GM12878 (cell line): ENCODE data around the gene AKT3. TPM values are rescaled to one million over a fixed set of nuclear protein-coding genes. Genes with fewer than 3 reads are reported as not detected.

Experiments used
- ATAC-seq: fragments of 200-7000 bp; cut with Tn5 transposase; 3 replicates; pipeline ENCODE4 v1.9.1; 2020; ENCODE audit warnings: mild to moderate bottlenecking, moderate library complexity
- BruUV-seq: library from RNA; stranded (reverse); fragments of 400-500 nt; replicated peaks from 2 replicates; lab custom pipeline; 2021; lab: Mats Ljungman, UMichigan
- CTCF ChIA-PET: fragments of 300-600 bp; sonication (Branson Sonifier 250); formaldehyde crosslinking; extraction: SDS; loops from one replicate; lab custom pipeline; 2021; ENCODE audit warnings: inconsistent platforms; lab: Yijun Ruan, JAX
- POLR2A ChIA-PET: fragments of 350-600 bp; formaldehyde crosslinking; extraction: SDS; loops from one replicate; lab custom pipeline; 2021; ENCODE audit warnings: inconsistent platforms; lab: Charles Lee
- RAD21 ChIA-PET: fragments of 300-600 bp; sonication (Branson Sonifier 250); formaldehyde crosslinking; loops from one replicate; lab custom pipeline; 2023; ENCODE audit warnings: antibody characterized with exemption; ENCODE audit not compliant: unreplicated experiment; lab: Charles Lee
- SMC1A ChIA-PET: fragments of 300-600 bp; sonication (Branson Sonifier 250); formaldehyde crosslinking; loops from one replicate; lab custom pipeline; 2023; ENCODE audit not compliant: unreplicated experiment, uncharacterized antibody; lab: Charles Lee
- DNase-seq: peaks from one replicate; pipeline ENCODE4 v3.0.0-alpha.2; 2011; ENCODE audit warnings: low read depth, low spot score
- FAIRE-seq: peaks from 3 replicates; lab custom pipeline; 2011; peaks lifted over from hg19 to GRCh38; lab: Jason Lieb, UNC
- H2AFZ ChIP-seq: 2 replicates; pipeline ENCODE4 v1.6.0; 2011; ENCODE audit warnings: low read depth, low read length, control low read depth; ENCODE audit not compliant: control insufficient read depth
- H3K27ac ChIP-seq: 2 replicates; pipeline ENCODE4 v1.5.1; 2011; ENCODE audit warnings: control low read depth; ENCODE audit not compliant: control insufficient read depth, insufficient read depth
- H3K27me3 ChIP-seq, 2 experiments: replicated peaks in 1 of 2; 2 replicates each; pipeline versions ENCODE4 v1.6.0 to v1.6.1; 2011; ENCODE audit warnings: low read length in 1 of 2; ENCODE audit not compliant: control insufficient read depth in 2 of 2, insufficient read depth in 2 of 2
- H3K36me3 ChIP-seq, 2 experiments: 2 replicates each; pipeline ENCODE4 v1.5.1; 2011; ENCODE audit warnings: low read length in 1 of 2; ENCODE audit not compliant: control insufficient read depth in 2 of 2, insufficient read depth in 2 of 2
- H3K4me1 ChIP-seq: 2 replicates; pipeline ENCODE4 v1.6.1; 2011; ENCODE audit warnings: mild to moderate bottlenecking, low read length, moderate library complexity, mixed read lengths; ENCODE audit not compliant: control insufficient read depth, insufficient read depth
- H3K4me2 ChIP-seq: 2 replicates; pipeline ENCODE4 v1.6.0; 2011; ENCODE audit warnings: control low read depth; ENCODE audit not compliant: control insufficient read depth, insufficient read depth
- H3K4me3 ChIP-seq: fragments of 200-600 bp; sonication (generic); 2 replicates; pipeline ENCODE4 v1.5.1; 2016
- H3K79me2 ChIP-seq: 2 replicates; pipeline ENCODE4 v1.6.0; 2011; ENCODE audit warnings: low read length; ENCODE audit not compliant: control insufficient read depth, insufficient read depth
- H3K9ac ChIP-seq: 2 replicates; pipeline ENCODE4 v1.8.0; 2011; ENCODE audit warnings: low read length, control low read depth, mixed read lengths; ENCODE audit not compliant: control insufficient read depth, insufficient read depth
- H3K9me3 ChIP-seq: replicated peaks from 3 replicates; pipeline ENCODE4 v1.5.1; 2011; ENCODE audit warnings: mild to moderate bottlenecking, low read length; ENCODE audit not compliant: control insufficient read depth, insufficient read depth
- H4K20me1 ChIP-seq: 2 replicates; pipeline ENCODE4 v1.6.0; 2011; ENCODE audit not compliant: control insufficient read depth, insufficient read depth
- BCL11A ChIP-seq: IDR thresholded peaks from 2 replicates; pipeline ENCODE4 v1.6.1; 2011; ENCODE audit warnings: low read depth, low read length
- CBX5 ChIP-seq: sonication (generic); IDR thresholded peaks from 2 replicates; pipeline ENCODE4 v1.6.1; 2016; ENCODE audit warnings: low read depth, moderate library complexity, mild to moderate bottlenecking, inconsistent platforms
- FOXM1 ChIP-seq: IDR thresholded peaks from 2 replicates; pipeline ENCODE4 v1.6.1; 2012; ENCODE audit warnings: low read depth, mild to moderate bottlenecking, inconsistent platforms, low read length, moderate library complexity
- GATAD2B ChIP-seq: fragments of 450-650 bp; conservative IDR thresholded peaks from 2 replicates; pipeline ENCODE4 v1.6.1; 2017; ENCODE audit warnings: low read depth, mild to moderate bottlenecking, moderate library complexity
- JUND ChIP-seq: IDR thresholded peaks from 2 replicates; pipeline ENCODE4 v1.6.1; 2012; ENCODE audit warnings: low read depth, mild to moderate bottlenecking, low read length, improper control_type of control experiment, moderate library complexity
- KDM1A ChIP-seq: fragments of 200-600 bp; sonication (generic); IDR thresholded peaks from 2 replicates; pipeline ENCODE4 v1.6.1; 2016; ENCODE audit warnings: borderline replicate concordance
- NBN ChIP-seq: fragments of 450-650 bp; IDR thresholded peaks from 2 replicates; pipeline ENCODE4 v1.6.1; 2016
- NRF1 ChIP-seq: conservative IDR thresholded peaks from 2 replicates; pipeline ENCODE4 v1.6.1; 2011; ENCODE audit warnings: mild to moderate bottlenecking, low read depth, low read length, improper control_type of control experiment
- SIN3A ChIP-seq: IDR thresholded peaks from 2 replicates; pipeline ENCODE4 v1.6.1; 2012; ENCODE audit warnings: low read depth, low read length, improper control_type of control experiment
- SREBF1 ChIP-seq: IDR thresholded peaks from 2 replicates; pipeline ENCODE4 v1.6.1; 2012; ENCODE audit warnings: mild to moderate bottlenecking, low read length
- STAT3 ChIP-seq: IDR thresholded peaks from 2 replicates; pipeline ENCODE4 v1.6.1; 2011; ENCODE audit warnings: low read depth, low read length, improper control_type of control experiment
- WGBS: methylation state at CpG from one replicate; pipeline ENCODE4 v1.1.6; 2016; ENCODE audit warnings: low lambda C conversion rate; ENCODE audit not compliant: insufficient replicate concordance, insufficient coverage; ENCODE audit errors: missing lambda C conversion rate; 5-methylcytosine and 5-hydroxymethylcytosine counted together
- in situ Hi-C: fragments of 300-500 bp; cut with MboI; formaldehyde crosslinking; loops from 9 replicates; pipeline ENCODE4 v1.14.3; 2018; ENCODE audit warnings: mixed read lengths
- intact Hi-C: fragments of 100-400 bp; cut with micrococcal nuclease; formaldehyde crosslinking; loops from one replicate; pipeline ENCODE4 v1.14.2; 2022; ENCODE audit not compliant: unreplicated experiment
- polyA plus RNA-seq, 11 experiments: library from polyadenylated mRNA; depleted of rRNA in 4 of 11; unstranded in 6 of 11; stranded (reverse) in 5 of 11; fragments of >200 nt; fragmentation: Nextera tagmentation in 4 of 11; fragmentation: Illumina TruSeq in 1 of 11; extraction: Ambion mirVana in 4 of 11; extraction: Trizol in 1 of 11; gene quantifications; 1 replicate in 1 of 11; 2 replicates in 10 of 11; pipeline versions ENCODE4 v1.2.1 to v1.2.3, GENCODE V29; 2011 to 2016; ENCODE audit warnings: inconsistent platforms in 2 of 11, missing spikeins in 2 of 11, low read depth in 1 of 11
- total RNA-seq, 4 experiments: library from RNA; depleted of rRNA in 3 of 4; stranded (reverse); fragments of >200 nt in 3 of 4; fragmentation: Illumina TruSeq in 1 of 4; extraction: Trizol in 1 of 4; gene quantifications; 2 replicates each; pipeline versions ENCODE4 v1.2.1 to v1.2.3, GENCODE V29; 2013 to 2021
- TF ChIP-seq, protein P1 (sequence below): fragments of 450-650 bp; formaldehyde crosslinking; IDR thresholded peaks from 2 replicates; pipeline ENCODE4 v1.5.0; 2022; ENCODE audit warnings: mild to moderate bottlenecking, missing genetic modification characterization
- TF ChIP-seq, protein P2 (sequence below): fragments of 450-650 bp; IDR thresholded peaks from 2 replicates; pipeline ENCODE4 v1.6.1; 2017; ENCODE audit warnings: mild to moderate bottlenecking, low read depth, inconsistent platforms; ENCODE audit not compliant: poor library complexity, severe bottlenecking

AKT3 gene
- total and polyA plus RNA-seq, 10 of the 15 experiments (the other 5 are each of a cell fraction or from before 2014, with no cell fraction given) = 0.03 to 0.56 (median 0.19) TPM

DNA sequence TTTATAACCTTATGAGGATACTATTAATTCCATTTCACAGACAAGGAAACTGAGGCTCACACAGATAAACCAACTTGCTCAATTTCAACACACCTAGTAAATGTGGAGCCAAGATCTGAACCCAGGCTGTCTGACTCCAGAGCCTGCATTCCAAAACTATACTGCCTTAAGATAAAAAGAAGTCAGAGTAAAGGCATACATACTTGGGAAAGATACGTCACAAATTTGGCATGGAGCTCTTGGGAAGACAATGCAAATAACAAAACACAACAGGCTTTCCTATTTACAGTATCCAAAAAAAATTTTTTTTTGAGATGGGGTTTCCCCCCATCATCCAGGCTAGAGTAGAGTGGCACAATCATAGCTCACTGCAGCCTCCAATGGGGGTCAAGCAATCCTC lies 5.9 kb downstream of the AKT3 start:
- in situ Hi-C loops = no loop called here
- TF ChIP-seq BCL11A = no peak
- TF ChIP-seq, protein P1, sequence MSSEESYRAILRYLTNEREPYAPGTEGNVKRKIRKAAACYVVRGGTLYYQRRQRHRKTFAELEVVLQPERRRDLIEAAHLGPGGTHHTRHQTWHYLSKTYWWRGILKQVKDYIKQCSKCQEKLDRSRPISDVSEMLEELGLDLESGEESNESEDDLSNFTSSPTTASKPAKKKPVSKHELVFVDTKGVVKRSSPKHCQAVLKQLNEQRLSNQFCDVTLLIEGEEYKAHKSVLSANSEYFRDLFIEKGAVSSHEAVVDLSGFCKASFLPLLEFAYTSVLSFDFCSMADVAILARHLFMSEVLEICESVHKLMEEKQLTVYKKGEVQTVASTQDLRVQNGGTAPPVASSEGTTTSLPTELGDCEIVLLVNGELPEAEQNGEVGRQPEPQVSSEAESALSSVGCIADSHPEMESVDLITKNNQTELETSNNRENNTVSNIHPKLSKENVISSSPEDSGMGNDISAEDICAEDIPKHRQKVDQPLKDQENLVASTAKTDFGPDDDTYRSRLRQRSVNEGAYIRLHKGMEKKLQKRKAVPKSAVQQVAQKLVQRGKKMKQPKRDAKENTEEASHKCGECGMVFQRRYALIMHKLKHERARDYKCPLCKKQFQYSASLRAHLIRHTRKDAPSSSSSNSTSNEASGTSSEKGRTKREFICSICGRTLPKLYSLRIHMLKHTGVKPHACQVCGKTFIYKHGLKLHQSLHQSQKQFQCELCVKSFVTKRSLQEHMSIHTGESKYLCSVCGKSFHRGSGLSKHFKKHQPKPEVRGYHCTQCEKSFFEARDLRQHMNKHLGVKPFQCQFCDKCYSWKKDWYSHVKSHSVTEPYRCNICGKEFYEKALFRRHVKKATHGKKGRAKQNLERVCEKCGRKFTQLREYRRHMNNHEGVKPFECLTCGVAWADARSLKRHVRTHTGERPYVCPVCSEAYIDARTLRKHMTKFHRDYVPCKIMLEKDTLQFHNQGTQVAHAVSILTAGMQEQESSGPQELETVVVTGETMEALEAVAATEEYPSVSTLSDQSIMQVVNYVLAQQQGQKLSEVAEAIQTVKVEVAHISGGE = no peak
- no peak for TF ChIP-seq GATAD2B
- TF ChIP-seq KDM1A = no peak
- TF ChIP-seq, protein P2, sequence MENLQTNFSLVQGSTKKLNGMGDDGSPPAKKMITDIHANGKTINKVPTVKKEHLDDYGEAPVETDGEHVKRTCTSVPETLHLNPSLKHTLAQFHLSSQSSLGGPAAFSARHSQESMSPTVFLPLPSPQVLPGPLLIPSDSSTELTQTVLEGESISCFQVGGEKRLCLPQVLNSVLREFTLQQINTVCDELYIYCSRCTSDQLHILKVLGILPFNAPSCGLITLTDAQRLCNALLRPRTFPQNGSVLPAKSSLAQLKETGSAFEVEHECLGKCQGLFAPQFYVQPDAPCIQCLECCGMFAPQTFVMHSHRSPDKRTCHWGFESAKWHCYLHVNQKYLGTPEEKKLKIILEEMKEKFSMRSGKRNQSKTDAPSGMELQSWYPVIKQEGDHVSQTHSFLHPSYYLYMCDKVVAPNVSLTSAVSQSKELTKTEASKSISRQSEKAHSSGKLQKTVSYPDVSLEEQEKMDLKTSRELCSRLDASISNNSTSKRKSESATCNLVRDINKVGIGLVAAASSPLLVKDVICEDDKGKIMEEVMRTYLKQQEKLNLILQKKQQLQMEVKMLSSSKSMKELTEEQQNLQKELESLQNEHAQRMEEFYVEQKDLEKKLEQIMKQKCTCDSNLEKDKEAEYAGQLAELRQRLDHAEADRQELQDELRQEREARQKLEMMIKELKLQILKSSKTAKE = no peak
- no peak for TF ChIP-seq SREBF1
- TF ChIP-seq FOXM1 = no peak
- no peak for TF ChIP-seq NRF1
- TF ChIP-seq CBX5 = no peak
- TF ChIP-seq SIN3A = no peak
- no peak for TF ChIP-seq JUND
- no peak for TF ChIP-seq STAT3
- TF ChIP-seq NBN = no peak
- TF ChIP-seq, all 136 proteins: peak for 0
- no TSS peak for BruUV-seq
- H3K27me3 ChIP-seq = no peaks in the 10 kb centered on the region; a peak in 1 of 4 replicates
- no peak for DNase-seq
- no peak overlapping the region for H3K4me2 ChIP-seq
- CTCF ChIA-PET = no interaction called here
- H3K4me3 ChIP-seq = no peak overlapping the region
- no peaks in the 10 kb centered on the region; the same call in 1 of the 2 replicates for H3K79me2 ChIP-seq
- RAD21 ChIA-PET = no interaction called here
- POLR2A ChIA-PET = no interaction called here
- no peak overlapping the region for H3K9ac ChIP-seq
- no peak for ATAC-seq
- H4K20me1 ChIP-seq = no peaks in the 10 kb centered on the region
- no peak overlapping the region for H3K27ac ChIP-seq
- WGBS = 93% methylated on average over 1 of the region's 1 CpG
- SMC1A ChIA-PET = no interaction called here
- H2AFZ ChIP-seq = no peak overlapping the region
- intact Hi-C loops = no loop called here
- H3K9me3 ChIP-seq = no peaks in the 10 kb centered on the region
- H3K4me1 ChIP-seq = no peaks in the 10 kb centered on the region
- H3K36me3 ChIP-seq = no peaks in the 10 kb centered on the region; a peak in 1 of 4 replicates
- no peak for FAIRE-seq
